HG03045 (cell line): ENCODE measurements around the gene ADORA3.
A peak's percentile ranks its signal among the peaks of the same experiment; 100 is the strongest.
"Not testable (repeated sequence)": the region's sequence is repeated elsewhere in the genome, so short reads cannot be mapped to it uniquely, and the experiment has no call there.

Source experiments
- ATAC-seq: cut with Tn5 transposase; IDR thresholded peaks from one replicate; pipeline ENCODE4 v1.9.1; 2021; ENCODE audit warnings: mild to moderate bottlenecking, moderate library complexity; ENCODE audit not compliant: unreplicated experiment

ADORA3 gene

GRCh38 chr1:111503585-111504060 lies at the start of gene ADORA3, which contains the start of gene TMIGD3:
Gene ADORA3, minus strand, starts transcription at chr1:111503633. Its CDS starts 279 bp downstream, at chr1:111503354.
Gene TMIGD3, minus strand, starts transcription at chr1:111503633. Its CDS starts 279 bp downstream, at chr1:111503354.
- ATAC-seq = no peak

- no peak for ATAC-seq
Measured at GRCh38 chr1:111553196-111553595, 49.8 kb upstream of the ADORA3 start.

- ATAC-seq = no peak
Measured at GRCh38 chr1:111552587-111552986, 49.2 kb upstream of the ADORA3 start.

- ATAC-seq = no peak
Measured at GRCh38 chr1:111551623-111552411, 48.4 kb upstream of the ADORA3 start.

- ATAC-seq = not testable (repeated sequence)
Measured at GRCh38 chr1:111547786-111548185, 44.4 kb upstream of the ADORA3 start.

- ATAC-seq = no peak
Measured at GRCh38 chr1:111542187-111542586, 38.8 kb upstream of the ADORA3 start.

- no peak for ATAC-seq
Measured at GRCh38 chr1:111541721-111542120, 38.3 kb upstream of the ADORA3 start.

GRCh38 chr1:111540928-111541327 lies 37.5 kb upstream of the ADORA3 start:
- ATAC-seq = no peak

- ATAC-seq = no peak
Measured at GRCh38 chr1:111538343-111539025, 35.1 kb upstream of the ADORA3 start.

- ATAC-seq = no peak
Measured at GRCh38 chr1:111535256-111536191, 32.1 kb upstream of the ADORA3 start.

- no peak for ATAC-seq
Measured at GRCh38 chr1:111520053-111520452, 16.6 kb upstream of the ADORA3 start.

GRCh38 chr1:111517469-111518225 lies 14.2 kb upstream of the ADORA3 start:
- no peak for ATAC-seq

- ATAC-seq = peak; percentile 41
Measured at GRCh38 chr1:111516005-111516535, 12.6 kb upstream of the ADORA3 start.

GRCh38 chr1:111515291-111516004 lies 12.0 kb upstream of the ADORA3 start:
- ATAC-seq = peak; percentile 34

GRCh38 chr1:111513410-111514020 lies 10.1 kb upstream of the ADORA3 start:
- ATAC-seq = no peak

GRCh38 chr1:111512931-111513330 lies 9.5 kb upstream of the ADORA3 start:
- no peak for ATAC-seq

GRCh38 chr1:111512132-111512889 lies 8.9 kb upstream of the ADORA3 start:
- no peak for ATAC-seq

GRCh38 chr1:111511370-111511769 lies 7.9 kb upstream of the ADORA3 start:
- ATAC-seq = no peak
